GM21515 (cell line): ENCODE measurements around the gene GRID2IP.
A peak's percentile ranks its signal among the peaks of the same experiment; 100 is the strongest.
"Not testable (repeated sequence)": the region's sequence is repeated elsewhere in the genome, so short reads cannot be mapped to it uniquely, and the experiment has no call there.

Experiments used
- ATAC-seq: cut with Tn5 transposase; IDR thresholded peaks from one replicate; pipeline ENCODE4 v1.9.1; 2021; ENCODE audit not compliant: unreplicated experiment

Gene GRID2IP

DNA sequence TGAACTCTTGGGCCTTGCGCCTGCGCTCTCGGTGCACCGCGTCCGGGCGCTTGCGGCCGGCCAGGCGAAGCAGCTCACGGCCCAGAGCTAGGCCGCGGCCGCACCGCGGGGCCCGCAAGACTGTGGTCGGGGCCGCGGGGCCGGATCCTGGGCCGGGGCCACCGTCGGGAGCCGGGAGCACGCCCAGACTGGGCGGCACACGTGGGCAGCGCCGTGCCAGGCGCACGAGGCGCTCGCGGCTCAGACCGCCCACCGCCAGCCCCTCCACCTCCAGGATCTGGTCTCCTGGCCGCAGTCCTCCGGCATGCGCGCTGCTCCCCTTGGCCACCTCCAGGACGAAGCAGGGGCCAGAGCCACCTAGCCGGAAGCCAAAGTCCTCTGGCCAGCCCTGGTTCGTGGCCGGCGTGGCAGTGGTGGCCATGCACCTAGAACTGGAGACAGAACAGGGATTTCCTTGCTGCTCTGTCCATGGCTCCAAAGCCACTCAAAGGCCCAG is at the start of gene GRID2IP:
TSS of gene GRID2IP (minus strand) at position 446 of the 496 bp plus-strand sequence. CDS start at position 421, 25 bp downstream.
- ATAC-seq, result no peak

DNA sequence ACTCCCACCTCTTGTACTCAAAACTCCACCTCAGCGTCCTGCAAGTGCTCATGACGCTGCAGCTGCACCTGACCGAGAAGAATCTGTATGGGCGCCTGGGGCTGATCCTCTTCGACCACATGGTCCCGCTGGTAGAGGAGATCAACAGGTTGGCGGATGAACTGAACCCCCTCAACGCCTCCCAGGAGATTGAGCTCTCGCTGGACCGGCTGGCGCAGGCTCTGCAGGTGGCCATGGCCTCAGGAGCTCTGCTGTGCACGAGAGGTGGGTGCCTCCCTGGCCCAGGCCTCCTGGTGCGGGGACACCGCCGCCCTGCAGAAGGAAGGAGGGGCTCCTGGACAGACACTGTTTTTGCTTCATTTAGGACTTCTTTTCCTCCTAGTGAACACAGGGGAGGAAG is 48.8 kb upstream of the GRID2IP start:
- ATAC-seq, result no peak

DNA sequence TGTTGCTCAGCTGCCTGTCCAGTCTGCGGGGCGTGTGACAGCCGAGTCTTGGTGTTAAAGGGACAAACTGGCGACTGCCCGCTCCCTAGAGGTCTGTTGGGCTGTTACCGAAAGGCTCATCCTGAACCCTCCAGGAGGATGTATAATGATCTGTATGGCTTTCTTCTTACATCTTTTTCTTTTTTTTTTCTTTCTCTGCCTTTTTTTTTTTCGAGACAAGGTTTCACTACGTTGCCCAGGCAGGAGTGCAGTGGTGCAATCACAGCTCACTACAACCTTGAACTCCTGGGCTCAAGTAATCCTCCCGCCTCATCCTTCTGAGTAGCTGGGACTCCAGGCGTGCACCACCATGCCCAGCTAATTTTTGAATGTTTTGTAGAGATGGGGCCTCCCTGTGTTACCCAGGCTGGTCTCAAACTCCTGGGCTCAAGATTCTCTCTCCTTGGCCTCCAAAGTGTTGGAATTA is 39.4 kb upstream of the GRID2IP start:
- ATAC-seq, result no peak

DNA sequence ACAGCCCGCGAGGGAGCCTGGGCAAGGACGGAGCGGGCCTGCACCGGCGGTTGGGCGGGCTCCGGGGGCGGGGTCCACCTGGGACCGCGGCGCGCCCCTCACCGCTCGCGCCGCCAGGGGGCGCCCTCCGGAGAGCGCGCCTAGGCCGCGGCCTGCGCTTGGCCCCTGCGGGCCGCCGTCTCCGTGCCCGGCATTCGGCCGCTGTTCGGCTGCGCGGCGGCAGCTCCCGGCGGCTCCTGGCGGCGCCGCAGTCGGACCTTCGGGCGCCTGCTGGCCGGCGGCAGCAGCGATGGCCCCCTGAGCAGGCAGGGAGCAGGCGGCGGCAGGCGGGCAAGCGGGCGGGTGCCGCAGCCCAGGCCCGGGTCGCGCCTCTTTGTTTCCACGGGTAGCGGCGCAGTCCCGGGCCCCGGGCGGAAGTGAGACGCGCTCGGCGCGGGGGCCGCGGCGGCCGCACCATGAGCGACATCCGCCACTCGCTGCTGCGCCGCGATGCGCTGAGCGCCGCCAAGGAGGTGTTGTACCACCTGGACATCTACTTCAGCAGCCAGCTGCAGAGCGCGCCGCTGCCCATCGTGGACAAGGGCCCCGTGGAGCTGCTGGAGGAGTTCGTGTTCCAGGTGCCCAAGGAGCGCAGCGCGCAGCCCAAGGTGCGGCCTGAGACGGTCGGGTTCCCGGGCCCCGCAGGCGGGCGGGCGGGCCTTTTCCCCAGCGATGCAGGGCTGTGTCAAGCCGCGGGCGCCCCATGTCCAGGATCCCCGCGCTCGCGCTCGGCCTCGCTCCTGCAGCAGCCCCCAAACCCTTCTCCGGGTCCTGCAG is 38.8 kb upstream of the GRID2IP start, which contains the start of gene INTS15:
TSS of gene INTS15 (plus strand) at position 193 of the 816 bp plus-strand sequence. CDS start at position 456, 263 bp downstream.
- ATAC-seq, result peak; percentile 86

DNA sequence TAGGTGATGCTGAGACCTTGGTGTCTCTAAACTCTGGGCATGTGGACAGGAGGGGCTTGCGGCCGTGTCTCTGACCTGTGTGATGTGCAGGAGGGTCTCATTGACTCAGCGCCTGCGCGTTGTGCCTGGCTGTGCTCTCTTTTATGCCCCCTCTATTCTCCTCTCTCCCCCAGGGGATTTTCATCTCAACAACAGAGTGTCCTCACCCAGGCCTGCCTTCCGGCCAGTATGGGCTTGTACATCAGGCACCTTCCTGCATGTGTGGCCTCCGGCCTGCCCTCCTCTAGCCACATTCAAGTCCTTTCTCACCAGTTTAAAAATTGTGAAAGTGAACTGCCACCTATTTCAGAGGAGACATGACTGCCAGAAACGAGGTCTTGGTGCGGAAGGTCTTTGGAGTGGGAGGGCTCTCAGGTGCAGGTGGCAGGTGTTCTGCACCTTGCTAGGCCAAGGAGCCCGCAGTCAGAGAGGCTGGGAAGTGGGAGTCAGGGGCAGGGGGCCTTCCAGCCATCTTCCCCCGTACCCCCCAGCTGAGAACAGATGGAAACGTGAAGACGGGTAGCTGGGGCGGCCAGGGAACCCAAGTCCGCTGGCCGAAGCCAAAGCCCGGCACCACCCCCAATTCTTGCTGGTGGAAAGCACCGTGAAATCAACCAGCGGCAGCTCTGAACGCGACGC is 38.0 kb upstream of the GRID2IP start:
- no peak for ATAC-seq

DNA sequence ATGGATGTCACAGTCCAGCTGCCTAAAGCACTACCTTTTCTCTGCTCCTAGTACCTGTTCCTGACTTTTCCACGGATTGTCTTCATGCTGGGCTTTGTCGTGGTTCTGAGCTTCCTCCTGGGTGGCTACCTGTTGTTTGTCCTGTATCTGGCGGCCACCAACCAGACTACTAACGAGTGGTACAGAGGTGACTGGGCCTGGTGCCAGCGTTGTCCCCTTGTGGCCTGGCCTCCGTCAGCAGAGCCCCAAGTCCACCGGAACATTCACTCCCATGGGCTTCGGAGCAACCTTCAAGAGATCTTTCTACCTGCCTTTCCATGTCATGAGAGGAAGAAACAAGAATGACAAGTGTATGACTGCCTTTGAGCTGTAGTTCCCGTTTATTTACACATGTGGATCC is 37.3 kb upstream of the GRID2IP start:
- ATAC-seq, result no peak

DNA sequence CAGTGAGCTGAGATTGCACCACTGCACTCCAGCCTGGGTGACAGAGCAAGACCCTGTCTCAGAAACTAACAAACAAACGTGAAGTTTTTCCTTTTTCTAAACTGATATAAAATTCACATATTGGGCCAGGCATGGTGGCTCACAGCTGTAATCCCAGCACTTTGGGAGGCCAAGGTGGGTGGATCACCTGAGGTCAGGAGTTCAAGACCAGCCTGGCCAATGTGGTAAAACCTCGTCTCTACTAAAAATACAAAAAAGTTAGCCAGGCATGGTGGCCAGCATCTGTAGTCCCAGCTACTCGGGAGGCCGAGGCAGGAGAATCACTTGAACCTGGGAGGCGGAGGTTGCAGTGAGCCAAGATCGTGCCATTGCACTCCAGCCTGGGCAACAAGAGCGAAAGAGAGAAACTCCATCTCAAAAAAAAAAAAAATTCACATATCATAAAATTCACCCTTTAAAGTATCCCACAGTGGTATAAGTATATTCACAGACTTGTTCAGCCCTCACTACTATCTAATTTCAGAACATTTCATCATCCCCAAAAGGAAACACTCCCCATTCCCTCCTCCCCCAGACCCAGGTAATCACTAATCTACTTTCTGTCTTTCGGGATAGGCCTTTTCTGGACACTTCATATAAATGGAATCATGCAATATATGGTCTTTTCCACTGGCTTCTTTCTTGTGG is 34.6 kb upstream of the GRID2IP start:
- not testable (repeated sequence) for ATAC-seq

DNA sequence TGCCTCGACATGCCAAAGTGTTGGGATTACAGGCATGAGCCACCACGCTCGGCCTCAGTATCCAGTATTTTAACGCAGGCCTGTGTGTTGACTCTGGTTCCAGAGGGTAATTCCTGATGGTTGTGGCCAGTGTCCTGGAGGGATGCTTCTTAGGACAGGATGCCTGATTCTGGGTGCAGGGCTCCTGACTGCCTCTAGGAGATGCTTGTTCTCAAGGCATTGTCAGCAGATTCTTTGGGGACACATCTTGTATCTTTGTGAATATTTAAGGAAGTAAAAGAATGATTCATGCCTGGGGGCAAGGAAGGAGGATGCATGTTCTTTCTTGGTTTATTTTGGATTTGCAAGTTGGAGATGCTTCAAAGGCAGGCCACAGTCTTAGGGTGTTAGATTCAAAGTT is 28.2 kb upstream of the GRID2IP start:
- ATAC-seq, result no peak

DNA sequence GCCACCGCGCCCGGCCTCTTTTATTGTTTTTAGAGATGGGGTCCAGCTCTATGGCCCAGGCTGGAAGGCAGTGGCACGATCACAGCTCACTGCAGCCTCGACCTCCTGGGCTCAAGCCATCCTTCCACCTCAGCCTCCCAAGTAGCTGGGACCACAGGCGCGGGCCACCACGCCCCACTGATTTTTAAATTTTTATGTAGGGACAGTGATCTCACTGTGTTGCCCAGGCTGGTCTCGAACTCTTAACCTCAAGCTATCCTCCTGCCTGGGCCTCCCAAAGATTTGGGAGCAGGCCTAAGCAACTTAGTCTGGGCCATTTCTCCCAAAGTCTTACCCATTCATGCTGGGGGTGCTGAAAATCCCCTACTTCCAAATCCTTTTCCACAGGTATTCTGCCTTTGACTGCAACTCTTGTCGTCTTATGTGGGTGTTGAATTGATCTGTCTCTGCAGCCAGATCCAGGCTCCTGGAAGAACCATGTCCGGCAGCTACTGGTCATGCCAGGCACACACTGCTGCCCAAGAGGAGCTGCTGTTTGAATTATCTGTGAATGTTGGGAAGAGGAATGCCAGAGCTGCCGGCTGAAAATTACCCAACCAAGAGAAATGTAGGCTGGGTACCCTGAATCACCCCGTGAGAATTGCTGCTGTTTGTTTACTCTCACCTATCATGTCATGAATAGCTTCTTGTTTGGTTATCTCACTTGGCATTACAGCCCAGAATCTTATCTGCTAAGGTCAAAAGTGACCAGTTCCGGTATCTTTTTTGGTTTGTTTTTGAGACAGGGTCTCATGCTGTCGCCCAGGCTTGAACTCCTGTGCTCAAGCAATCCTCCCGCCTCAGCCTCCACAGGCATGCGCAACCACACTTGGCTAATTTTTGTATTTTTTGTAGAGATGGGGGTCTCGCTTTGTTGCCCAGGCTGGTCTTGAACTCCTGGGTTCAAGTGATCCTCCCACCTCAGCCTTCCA is 27.1 kb upstream of the GRID2IP start:
- ATAC-seq, result no peak

DNA sequence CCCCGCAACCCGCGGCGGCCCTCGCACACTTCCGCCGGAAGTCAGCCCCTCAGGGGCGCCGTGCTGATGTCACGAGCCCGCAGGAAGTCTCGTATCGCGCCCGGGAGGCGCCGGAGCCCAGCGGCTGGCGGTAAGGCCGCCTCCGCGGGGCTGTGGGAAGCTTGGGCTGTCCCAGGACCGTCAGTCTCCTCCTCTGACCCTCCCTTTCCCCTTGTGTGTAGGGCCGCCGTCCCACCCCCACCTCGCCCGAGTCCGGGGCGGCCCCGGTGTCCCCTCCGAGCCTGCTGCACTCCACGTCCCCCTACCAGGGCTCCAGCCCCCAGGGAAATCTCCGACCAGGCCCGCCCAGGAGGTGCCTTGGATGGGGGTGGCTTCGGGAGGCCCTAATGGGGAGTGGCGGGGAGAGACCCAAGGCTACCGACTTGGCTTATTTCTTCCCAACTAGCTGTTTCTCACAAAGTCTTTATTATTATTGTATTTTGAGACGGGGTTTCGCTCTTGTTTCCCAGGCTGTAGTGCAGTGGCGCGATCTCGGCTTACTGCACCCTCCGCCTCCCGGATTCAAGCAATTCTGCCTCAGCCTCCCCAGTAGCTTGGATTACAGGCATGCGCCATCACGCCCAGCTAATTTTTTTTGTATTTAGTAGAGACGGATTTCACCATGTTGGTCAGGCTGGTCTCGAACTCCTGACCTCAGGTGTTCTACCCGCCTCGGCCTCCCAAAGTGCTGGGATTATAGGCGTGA is 26.3 kb upstream of the GRID2IP start, which contains the start of gene ZDHHC4:
TSS of gene ZDHHC4 (plus strand) at position 86 of the 745 bp plus-strand sequence. CDS start 3,108 bp downstream, outside the sequence.
- ATAC-seq, result peak; percentile 96

DNA sequence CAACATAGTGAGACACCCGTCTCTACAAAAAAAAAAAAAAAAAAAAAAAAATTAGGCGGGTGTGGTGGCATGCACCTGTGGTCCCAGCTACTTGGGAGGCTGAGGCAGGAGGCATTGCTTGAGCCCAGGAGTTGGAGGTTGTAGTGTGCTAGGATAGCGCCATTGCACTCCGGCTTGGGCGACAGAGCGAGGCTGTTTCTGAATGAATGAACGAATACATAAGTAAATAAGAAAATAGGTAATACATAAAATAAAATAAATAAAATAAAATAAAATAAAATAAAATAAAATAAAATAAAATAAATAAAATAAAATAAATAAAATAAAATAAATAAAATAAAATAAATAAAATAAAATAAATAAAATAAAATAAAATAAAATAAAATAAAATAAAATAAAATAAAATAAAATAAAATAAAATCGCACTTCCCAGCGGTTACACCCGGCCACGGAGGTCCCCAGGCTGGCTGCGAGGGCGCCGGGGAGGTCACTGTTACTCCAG is 25.7 kb upstream of the GRID2IP start:
- ATAC-seq, result not testable (repeated sequence)

DNA sequence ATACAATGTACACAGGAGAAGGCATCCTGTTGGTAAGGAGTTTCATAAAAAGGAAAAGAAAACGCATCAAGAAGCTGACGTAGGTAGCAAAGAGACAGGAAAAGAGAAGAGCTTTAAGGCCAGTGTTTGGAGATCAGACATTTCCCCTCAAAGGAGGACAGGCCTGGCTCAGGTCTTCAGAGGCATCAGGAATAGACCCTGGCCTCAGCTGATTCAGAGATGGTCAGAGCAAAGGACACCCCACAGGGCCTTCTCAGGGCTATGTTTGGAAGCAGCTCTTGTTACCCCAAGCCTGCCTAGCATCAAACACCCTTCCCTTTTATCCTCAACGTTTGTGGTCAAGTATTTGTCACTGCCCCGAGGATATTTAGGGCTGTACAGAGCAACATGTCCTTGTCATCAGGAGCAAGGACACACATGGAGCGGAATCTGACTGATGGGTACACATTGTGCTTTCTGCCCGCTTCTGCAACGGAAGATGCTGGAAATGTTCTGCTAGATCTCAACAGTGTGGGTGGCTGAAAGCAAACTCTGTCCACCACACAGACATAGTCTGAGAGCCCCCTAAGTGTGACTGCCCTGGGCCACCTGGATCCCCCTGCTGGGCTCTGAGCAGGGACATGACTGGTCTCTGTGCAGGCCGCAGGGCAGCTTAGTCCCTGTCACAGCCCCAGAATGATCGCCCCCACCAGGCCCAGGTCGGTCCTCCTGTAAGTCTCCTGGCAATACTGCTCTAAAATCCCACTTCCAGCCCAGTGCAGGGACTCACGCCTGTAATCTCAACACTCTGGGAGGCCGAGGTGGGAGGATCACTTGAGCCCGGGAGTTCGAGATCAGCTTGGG is 25.0 kb upstream of the GRID2IP start:
- ATAC-seq, result no peak

DNA sequence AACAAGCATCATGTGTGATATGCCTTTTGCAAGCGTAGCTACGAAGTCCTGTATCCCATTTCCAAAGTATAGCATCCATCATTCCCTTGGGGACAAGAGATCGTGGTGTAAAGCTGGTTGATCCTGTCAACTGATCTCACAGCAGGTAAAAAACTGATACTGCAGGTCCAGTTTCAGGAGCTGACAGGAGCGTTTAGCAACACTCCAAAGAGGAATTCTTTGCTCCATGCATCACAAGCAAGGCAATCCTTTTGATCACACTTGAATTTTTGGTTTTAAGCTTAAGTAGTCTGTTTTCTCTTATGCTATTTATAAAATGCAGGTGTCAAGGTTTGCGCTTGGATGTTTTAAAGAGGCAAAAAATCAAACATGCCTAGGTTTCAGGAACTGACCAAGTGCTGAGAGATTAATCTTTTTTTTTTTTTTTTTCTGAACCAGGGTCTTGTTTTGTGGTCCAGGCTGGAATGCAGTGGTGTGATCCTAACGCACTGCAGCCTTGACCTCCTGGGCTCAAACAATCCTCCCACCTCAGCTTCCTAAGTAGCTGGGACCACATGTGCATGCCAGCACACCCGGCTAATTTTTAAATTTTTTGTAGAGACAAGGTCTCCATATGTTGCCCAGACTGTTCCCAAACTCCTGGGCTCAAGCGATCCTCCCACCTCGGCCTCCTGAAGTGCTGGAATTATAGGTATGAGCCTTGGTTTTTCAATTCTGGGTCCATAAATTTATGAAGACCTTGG is 24.2 kb upstream of the GRID2IP start:
- no peak for ATAC-seq

DNA sequence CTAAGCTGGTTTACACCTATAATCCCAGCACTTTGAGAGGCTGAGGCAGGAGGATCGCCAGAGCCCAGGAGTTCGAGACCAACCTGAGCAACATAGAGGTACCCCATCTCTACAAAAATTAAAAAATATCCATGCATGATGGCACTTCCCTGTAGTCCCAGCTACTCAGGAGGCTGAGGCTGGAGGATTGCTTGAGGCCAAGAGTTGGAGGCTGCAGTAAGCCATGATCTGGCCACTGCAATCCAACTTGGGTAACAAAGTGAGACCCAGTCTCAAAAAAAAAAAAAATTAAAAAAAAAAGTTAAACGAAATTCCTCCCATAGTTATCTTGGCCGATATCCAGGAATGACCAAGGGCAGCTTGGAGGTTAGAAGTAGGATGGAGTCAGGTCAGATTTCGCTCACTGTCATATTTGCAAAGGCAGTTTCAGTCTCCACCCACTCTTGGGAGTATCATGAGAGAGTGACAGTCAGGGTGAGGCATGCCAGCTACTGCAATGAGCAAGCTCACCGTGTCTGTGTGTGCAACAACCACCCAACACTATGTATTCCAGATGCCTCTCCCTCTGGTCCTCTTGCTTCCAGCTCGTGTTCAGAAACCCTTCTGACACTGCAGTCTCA is 20.0 kb upstream of the GRID2IP start:
- no peak for ATAC-seq

DNA sequence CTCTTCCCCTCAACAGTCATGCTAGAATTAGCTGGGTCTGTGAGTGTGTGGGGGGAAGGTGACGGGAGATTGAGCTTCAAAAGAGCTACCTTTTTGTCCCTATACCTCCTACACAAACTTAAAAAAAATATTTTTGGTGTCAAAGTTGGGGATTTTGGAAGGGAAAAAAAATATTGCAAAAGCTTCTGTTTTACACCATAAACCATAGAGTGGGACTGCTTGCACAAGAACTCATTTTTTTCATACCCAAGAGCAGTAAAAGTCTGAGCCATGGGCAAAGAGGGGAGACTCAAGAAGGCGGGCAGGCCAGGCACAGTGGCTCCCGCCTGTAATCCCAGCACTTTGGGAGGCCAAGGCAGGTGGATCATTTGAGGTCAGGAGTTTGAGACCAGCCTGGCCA is 16.6 kb upstream of the GRID2IP start:
- no peak for ATAC-seq

DNA sequence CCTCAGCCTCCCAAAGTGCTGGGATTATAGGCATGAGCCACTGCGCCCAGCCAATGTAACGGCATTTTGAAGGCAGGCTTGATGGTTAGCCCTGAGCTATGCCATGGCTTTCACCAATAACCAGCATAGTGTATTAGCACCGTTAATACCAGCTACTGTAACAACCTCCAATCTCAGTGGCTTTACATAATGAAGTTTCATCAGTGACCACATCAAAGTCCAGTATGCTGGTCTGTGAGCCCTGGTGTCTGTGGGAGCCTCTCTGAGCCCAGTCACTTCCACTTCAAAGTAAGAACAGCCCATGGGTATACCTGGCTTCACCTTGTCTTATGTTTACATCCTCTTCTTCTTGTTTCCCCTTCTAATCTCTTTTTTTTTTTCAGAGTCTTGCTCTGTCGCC is 14.4 kb upstream of the GRID2IP start:
- no peak for ATAC-seq
